ENCODE data around the gene SORCS1. TPM values are rescaled to one million over a fixed set of nuclear protein-coding genes. Genes with fewer than 3 reads are reported as not detected.

SORCS1 gene
- total and polyA plus RNA-seq, 12 donors: 0.30 to 5.5 (median 1.3) TPM

GRCh38 chr10:107163076-107163855, 1.2 kb downstream of the SORCS1 start:
- Histone ChIP-seq H3K27me3 (peaks cover 0 to 75% (median 54%) of the 10 kb centered on the region in 7 donors), H3K27ac (peak overlapping the region in 1 of 10 donors; percentile 44), H3K9me3 (no peaks in the 10 kb centered on the region), H3K36me3 (no peaks in the 10 kb centered on the region), H3K4me3 (peak overlapping the region in 6 of 10 donors; percentile 3 to 53 (median 40)), H3K4me1 (peaks cover 0 to 8% (median 0%) of the 10 kb centered on the region in 9 donors)
- ATAC-seq: peak in 2 of 8 donors; percentile 33 to 55
- TF ChIP-seq CTCF (IDR thresholded peaks at IDR 0.05): no peak
- WGBS, 2 donors: 10 to 14% methylated on average over 7 of the region's 7 CpGs
- intact Hi-C loops (cut with DNase I): no loop called here
- DNase-seq: no peak

DNA sequence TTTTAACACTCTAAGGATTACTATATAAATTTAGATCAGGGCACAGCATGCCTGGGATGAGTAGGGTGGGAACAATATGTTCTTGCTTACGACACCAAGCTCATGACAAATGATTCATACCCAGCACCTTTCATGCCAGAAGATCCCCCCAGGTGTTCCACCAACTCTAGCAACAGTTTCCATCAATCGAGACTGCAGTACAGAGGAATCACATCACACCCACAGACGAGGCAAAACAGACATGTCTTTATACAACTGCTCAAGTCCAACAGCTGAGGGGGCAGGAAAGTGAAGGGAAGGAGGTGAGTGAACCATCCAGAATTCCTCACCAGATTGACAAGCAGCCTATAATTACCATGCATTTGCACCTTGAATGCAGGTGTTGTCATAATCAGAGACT, 3.6 kb downstream of the SORCS1 start:
- DNase-seq: no peak
- Histone ChIP-seq H3K36me3 (no peaks in the 10 kb centered on the region), H3K4me3 (no peak overlapping the region), H3K27ac (no peak overlapping the region), H3K27me3 (peaks cover 0 to 51% (median 33%) of the 10 kb centered on the region in 7 donors), H3K9me3 (no peaks in the 10 kb centered on the region), H3K4me1 (peaks cover 0 to 8% (median 0%) of the 10 kb centered on the region in 9 donors)
- ATAC-seq: no peak
- TF ChIP-seq CTCF (IDR thresholded peaks at IDR 0.05): no peak
- 46 to 47% methylated on average over 3 of the region's 3 CpGs for WGBS, 2 donors
- intact Hi-C loops (cut with DNase I): no loop called here

- peaks cover 0 to 41% (median 24%) of the 10 kb centered on the region in 7 donors for H3K27me3 ChIP-seq
- H3K36me3 ChIP-seq: no peaks in the 10 kb centered on the region
- intact Hi-C loops (cut with DNase I): no loop called here
- no peak overlapping the region for H3K27ac ChIP-seq
- no peak overlapping the region for H3K4me3 ChIP-seq
- H3K4me1 ChIP-seq: peaks cover 0 to 8% (median 0%) of the 10 kb centered on the region in 9 donors
- no peaks in the 10 kb centered on the region for H3K9me3 ChIP-seq
- DNase-seq: no peak
- no peak for ATAC-seq
- no peak for TF ChIP-seq CTCF (IDR thresholded peaks at IDR 0.05)
- WGBS, 2 donors: 76 to 87% methylated on average over 4 of the region's 4 CpGs
These were observed 4.6 kb downstream of the SORCS1 start for GRCh38 chr10:107159871-107160270.

DNA sequence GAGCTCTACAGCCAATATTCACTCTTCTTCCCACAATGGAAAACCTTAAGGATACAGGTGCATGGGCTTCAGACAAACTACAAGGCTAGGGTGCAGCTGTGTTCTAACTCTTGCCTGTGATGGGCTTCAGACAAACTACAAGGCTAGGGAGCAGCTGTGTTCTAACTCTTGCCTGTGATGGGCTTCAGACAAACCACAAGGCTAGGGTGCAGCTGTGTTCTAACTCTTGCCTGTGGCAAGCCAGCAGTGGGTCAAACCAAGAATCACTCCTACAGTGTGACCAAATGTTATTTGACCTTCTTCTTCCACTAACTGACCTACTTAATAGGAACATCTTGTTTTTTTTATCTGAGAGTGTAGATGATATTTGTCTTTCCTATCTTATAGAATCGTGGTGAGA, 7.4 kb downstream of the SORCS1 start:
- Histone ChIP-seq H3K27me3 (peaks cover 0 to 20% (median 6%) of the 10 kb centered on the region in 7 donors), H3K9me3 (peaks cover 0 to 13% (median 4%) of the 10 kb centered on the region in 11 donors), H3K4me3 (no peak overlapping the region), H3K27ac (no peak overlapping the region), H3K4me1 (no peaks in the 10 kb centered on the region), H3K36me3 (no peaks in the 10 kb centered on the region)
- intact Hi-C loops (cut with DNase I): no loop called here
- TF ChIP-seq CTCF (IDR thresholded peaks at IDR 0.05): no peak
- WGBS, 2 donors: 64 to 66% methylated on average over 1 of the region's 1 CpG
- DNase-seq (no peak), ATAC-seq (peak in 1 of 8 donors; percentile 45)
